GM23338 (cell line): Measurements from ENCODE around the gene ZNF429. TPM values are rescaled to one million over a fixed set of nuclear protein-coding genes. Genes with fewer than 3 reads are reported as not detected.

Source experiments
- ATAC-seq: fragments of 200-7000 bp; cut with Tn5 transposase; 3 replicates; pipeline ENCODE4 v1.9.1; 2020
- DNase-seq: peaks from one replicate; pipeline ENCODE4 v3.0.0-alpha.2; 2015; ENCODE audit warnings: low spot score
- H2AFZ ChIP-seq: fragments of 200-600 bp; sonication (generic); 2 replicates; pipeline ENCODE4 v1.8.0; 2016; ENCODE audit warnings: antibody characterized with exemption, mild to moderate bottlenecking, moderate library complexity
- H3F3A ChIP-seq: fragments of 200-600 bp; sonication (generic); replicated peaks from 2 replicates; pipeline ENCODE4 v1.8.0; 2017; ENCODE audit warnings: antibody characterized with exemption, mixed run types, low read depth
- H3K27ac ChIP-seq: fragments of 200-600 bp; sonication (generic); 2 replicates; pipeline ENCODE4 v1.6.1; 2016; ENCODE audit warnings: low read depth
- H3K27me3 ChIP-seq: fragments of 200-600 bp; sonication (generic); 2 replicates; pipeline ENCODE4 v1.8.0; 2016; ENCODE audit warnings: mild to moderate bottlenecking, mixed run types, moderate library complexity; ENCODE audit not compliant: insufficient read depth
- H3K36me3 ChIP-seq: fragments of 200-600 bp; sonication (generic); 2 replicates; pipeline ENCODE4 v1.8.0; 2016; ENCODE audit warnings: mild to moderate bottlenecking; ENCODE audit not compliant: insufficient read depth
- H3K4me1 ChIP-seq: fragments of 200-600 bp; sonication (generic); 2 replicates; pipeline ENCODE4 v1.8.0; 2016; ENCODE audit warnings: mild to moderate bottlenecking, moderate library complexity; ENCODE audit not compliant: insufficient read depth
- H3K4me2 ChIP-seq: fragments of 200-600 bp; sonication (generic); 2 replicates; pipeline ENCODE4 v1.7.1; 2017; ENCODE audit warnings: mixed run types
- H3K4me3 ChIP-seq: fragments of 200-600 bp; sonication (generic); 2 replicates; pipeline ENCODE4 v1.6.1; 2016; ENCODE audit warnings: mixed run types
- H3K79me2 ChIP-seq: fragments of 200-600 bp; sonication (generic); replicated peaks from 2 replicates; pipeline ENCODE4 v1.8.0; 2017; ENCODE audit warnings: mild to moderate bottlenecking; ENCODE audit not compliant: insufficient read depth
- H3K9me2 ChIP-seq: fragments of 200-600 bp; sonication (generic); 2 replicates; pipeline ENCODE4 v1.8.0; 2017; ENCODE audit not compliant: insufficient read depth
- H4K20me1 ChIP-seq: fragments of 200-600 bp; sonication (generic); replicated peaks from 2 replicates; pipeline ENCODE4 v1.8.0; 2017; ENCODE audit warnings: mild to moderate bottlenecking; ENCODE audit not compliant: insufficient read depth
- H3K27ac Mint-ChIP-seq: 2 replicates; pipeline ENCODE4 v1.8.0; 2020; ENCODE audit warnings: inconsistent platforms, mild to moderate bottlenecking, moderate library complexity, mixed read lengths
- H3K27me3 Mint-ChIP-seq: 3 replicates; pipeline ENCODE4 v1.8.0; 2022; ENCODE audit warnings: low read depth, mild to moderate bottlenecking, moderate library complexity, mixed read lengths, inconsistent platforms; ENCODE audit not compliant: insufficient read depth, poor library complexity
- H3K36me3 Mint-ChIP-seq: 3 replicates; pipeline ENCODE4 v1.8.0; 2021; ENCODE audit warnings: low read depth, mild to moderate bottlenecking, inconsistent platforms, moderate library complexity, mixed read lengths
- H3K4me1 Mint-ChIP-seq: 3 replicates; pipeline ENCODE4 v1.8.0; 2020; ENCODE audit warnings: mild to moderate bottlenecking, inconsistent platforms, mixed read lengths
- H3K4me3 Mint-ChIP-seq: 3 replicates; pipeline ENCODE4 v1.8.0; 2021; ENCODE audit warnings: moderate library complexity, mild to moderate bottlenecking, inconsistent platforms, mixed read lengths
- H3K9me3 Mint-ChIP-seq: 3 replicates; pipeline ENCODE4 v1.8.0; 2020; ENCODE audit warnings: moderate library complexity, mild to moderate bottlenecking, inconsistent platforms, mixed read lengths
- CREB1 ChIP-seq: fragments of 250-450 bp; sonication (Bioruptor Pico); IDR thresholded peaks from 2 replicates; pipeline ENCODE4 v1.5.0; 2020; ENCODE audit warnings: low read depth, mild to moderate bottlenecking, moderate library complexity
- EZH2 ChIP-seq: fragments of 200-600 bp; sonication (generic); IDR thresholded peaks from one replicate; pipeline ENCODE4 v1.8.0; 2017; ENCODE audit warnings: antibody characterized with exemption, mild to moderate bottlenecking, low read depth; ENCODE audit not compliant: unreplicated experiment
- EZH2phosphoT487 ChIP-seq: fragments of 200-600 bp; sonication (generic); IDR thresholded peaks from one replicate; pipeline ENCODE4 v1.8.1; 2018; ENCODE audit warnings: antibody characterized with exemption; ENCODE audit not compliant: unreplicated experiment
- JUNB ChIP-seq: IDR thresholded peaks from one replicate; pipeline ENCODE4 v1.6.1; 2016; ENCODE audit warnings: antibody characterized with exemption; ENCODE audit not compliant: unreplicated experiment
- NANOG ChIP-seq: IDR thresholded peaks from 2 replicates; pipeline ENCODE4 v1.6.1; 2016; ENCODE audit warnings: antibody characterized with exemption, borderline replicate concordance
- POLR2AphosphoS5 ChIP-seq: IDR thresholded peaks from 2 replicates; pipeline ENCODE4 v1.6.1; 2016; ENCODE audit warnings: antibody characterized with exemption, low read depth
- ZNF331 ChIP-seq: fragments of 250-450 bp; sonication (Bioruptor Pico); IDR thresholded peaks from 2 replicates; pipeline ENCODE4 v1.5.0; 2020; ENCODE audit warnings: low read depth, mild to moderate bottlenecking, moderate library complexity
- polyA plus RNA-seq: library from polyadenylated mRNA; unstranded; fragments of >200 nt; fragmentation: Nextera tagmentation; extraction: Ambion mirVana; gene quantifications from 2 replicates; pipeline ENCODE4 v1.2.1, GENCODE V29; 2016
- total RNA-seq: library from RNA; depleted of rRNA; stranded (reverse); fragments of >200 nt; shearing (Covaris generic); gene quantifications from 2 replicates; pipeline ENCODE4 v1.2.3, GENCODE V29; 2014
- TF ChIP-seq, protein P1 (sequence below): IDR thresholded peaks from 2 replicates; pipeline ENCODE4 v1.6.1; 2016; ENCODE audit warnings: antibody characterized with exemption
- TF ChIP-seq, protein P2 (sequence below), 2 experiments: fragments of 200-600 bp in 1 of 2; sonication (generic) in 1 of 2; conservative IDR thresholded peaks; 2 replicates each; pipeline versions ENCODE4 v1.5.1 to v1.6.1; 2016 to 2017; ENCODE audit warnings: antibody characterized with exemption in 2 of 2, low read depth in 2 of 2, mild to moderate bottlenecking in 2 of 2, moderate library complexity in 1 of 2

The ZNF429 gene
- total and polyA plus RNA-seq, 2 experiments from 2014 or later = 13.4 to 18.9 TPM

DNA sequence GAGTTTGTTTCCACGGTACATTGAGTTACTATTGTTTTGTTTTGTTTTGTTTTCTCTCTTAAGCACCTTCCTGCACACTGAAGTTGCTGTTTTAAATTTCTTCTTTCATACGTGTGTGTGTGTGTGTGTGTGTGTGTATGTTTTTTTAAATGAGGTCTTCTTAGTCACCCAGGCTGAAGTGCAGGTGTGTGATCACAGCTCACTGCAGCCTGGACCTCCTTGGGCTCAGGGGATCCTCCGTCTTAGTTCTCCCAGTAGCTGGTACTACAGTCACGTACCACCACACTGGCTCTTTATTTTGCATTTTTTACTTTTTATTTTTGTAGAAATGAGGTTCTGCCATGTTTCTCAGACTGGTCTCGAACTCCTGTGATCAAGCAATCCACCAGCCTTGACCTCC is 20.8 kb upstream of the ZNF429 start:
- H3K36me3 ChIP-seq = no peaks in the 10 kb centered on the region
- Mint-ChIP-seq H3K4me3 (no peak overlapping the region), H3K27me3 (no peaks in the 10 kb centered on the region), H3K4me1 (no peaks in the 10 kb centered on the region), H3K27ac (no peak overlapping the region), H3K36me3 (peaks cover 46% of the 10 kb centered on the region), H3K9me3 (peaks cover 62% of the 10 kb centered on the region)
- H3K4me1 ChIP-seq = no peaks in the 10 kb centered on the region
- peaks cover 15% of the 10 kb centered on the region; the same call in 1 of the 2 replicates for H3K79me2 ChIP-seq
- no peaks in the 10 kb centered on the region; the same call in 1 of the 2 replicates for H4K20me1 ChIP-seq
- no peak overlapping the region for H3K4me3 ChIP-seq
- peaks cover 7% of the 10 kb centered on the region for H3K27me3 ChIP-seq
- H3K27ac ChIP-seq = no peak overlapping the region
- DNase-seq = no peak
- no peak for ATAC-seq
- H2AFZ ChIP-seq = no peak overlapping the region
- no peaks in the 10 kb centered on the region for H3F3A ChIP-seq
- 0 out of 2 replicates have a peak, but pooled peaks cover 3% of the 10 kb centered on the region for H3K9me2 ChIP-seq
- TF ChIP-seq CREB1 (CRISPR knock-in tag) = no peak
- TF ChIP-seq EZH2 = no peak
- no peak overlapping the region for H3K4me2 ChIP-seq

DNA sequence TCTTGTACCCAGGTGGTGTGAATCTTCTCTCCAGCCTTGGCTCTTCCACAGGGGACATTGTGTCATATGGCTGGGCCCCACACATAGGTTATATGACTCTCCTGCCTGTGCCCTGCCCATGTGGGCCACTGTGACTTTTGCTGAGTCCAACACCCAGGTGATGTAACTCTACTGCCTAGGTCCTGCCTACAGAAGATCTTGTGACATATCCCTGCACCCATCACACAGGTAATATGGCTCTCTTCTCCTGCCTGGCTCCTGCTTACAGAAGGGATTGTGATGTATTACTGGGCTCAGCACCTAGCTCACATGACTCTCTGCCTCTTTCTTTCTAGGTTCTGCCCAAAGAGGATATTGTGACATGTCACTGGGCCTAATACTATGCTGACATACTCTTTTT is 19.5 kb upstream of the ZNF429 start:
- no peak for ATAC-seq
- 0 out of 2 replicates have a peak, but pooled peaks cover 3% of the 10 kb centered on the region for H3K9me2 ChIP-seq
- TF ChIP-seq JUNB (no peak), POLR2AphosphoS5 (no peak), CREB1 (CRISPR knock-in tag) (no peak), EZH2 (no peak), EZH2phosphoT487 (no peak), ZNF331 (CRISPR knock-in tag) (no peak), NANOG (no peak)
- TF ChIP-seq, protein P1, sequence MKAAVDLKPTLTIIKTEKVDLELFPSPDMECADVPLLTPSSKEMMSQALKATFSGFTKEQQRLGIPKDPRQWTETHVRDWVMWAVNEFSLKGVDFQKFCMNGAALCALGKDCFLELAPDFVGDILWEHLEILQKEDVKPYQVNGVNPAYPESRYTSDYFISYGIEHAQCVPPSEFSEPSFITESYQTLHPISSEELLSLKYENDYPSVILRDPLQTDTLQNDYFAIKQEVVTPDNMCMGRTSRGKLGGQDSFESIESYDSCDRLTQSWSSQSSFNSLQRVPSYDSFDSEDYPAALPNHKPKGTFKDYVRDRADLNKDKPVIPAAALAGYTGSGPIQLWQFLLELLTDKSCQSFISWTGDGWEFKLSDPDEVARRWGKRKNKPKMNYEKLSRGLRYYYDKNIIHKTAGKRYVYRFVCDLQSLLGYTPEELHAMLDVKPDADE = no peak
- TF ChIP-seq, protein P2, sequence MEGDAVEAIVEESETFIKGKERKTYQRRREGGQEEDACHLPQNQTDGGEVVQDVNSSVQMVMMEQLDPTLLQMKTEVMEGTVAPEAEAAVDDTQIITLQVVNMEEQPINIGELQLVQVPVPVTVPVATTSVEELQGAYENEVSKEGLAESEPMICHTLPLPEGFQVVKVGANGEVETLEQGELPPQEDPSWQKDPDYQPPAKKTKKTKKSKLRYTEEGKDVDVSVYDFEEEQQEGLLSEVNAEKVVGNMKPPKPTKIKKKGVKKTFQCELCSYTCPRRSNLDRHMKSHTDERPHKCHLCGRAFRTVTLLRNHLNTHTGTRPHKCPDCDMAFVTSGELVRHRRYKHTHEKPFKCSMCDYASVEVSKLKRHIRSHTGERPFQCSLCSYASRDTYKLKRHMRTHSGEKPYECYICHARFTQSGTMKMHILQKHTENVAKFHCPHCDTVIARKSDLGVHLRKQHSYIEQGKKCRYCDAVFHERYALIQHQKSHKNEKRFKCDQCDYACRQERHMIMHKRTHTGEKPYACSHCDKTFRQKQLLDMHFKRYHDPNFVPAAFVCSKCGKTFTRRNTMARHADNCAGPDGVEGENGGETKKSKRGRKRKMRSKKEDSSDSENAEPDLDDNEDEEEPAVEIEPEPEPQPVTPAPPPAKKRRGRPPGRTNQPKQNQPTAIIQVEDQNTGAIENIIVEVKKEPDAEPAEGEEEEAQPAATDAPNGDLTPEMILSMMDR (conservative IDR thresholded peaks at IDR 0.05; ENCODE audit: low read depth in 2 of 2) = no peak
- Mint-ChIP-seq H3K4me1 (no peaks in the 10 kb centered on the region), H3K36me3 (peaks cover 59% of the 10 kb centered on the region), H3K9me3 (peaks cover 73% of the 10 kb centered on the region), H3K27me3 (no peaks in the 10 kb centered on the region), H3K4me3 (no peak overlapping the region), H3K27ac (no peak overlapping the region)
- peaks cover 11% of the 10 kb centered on the region; the same call in 1 of the 2 replicates for H3K79me2 ChIP-seq
- no peaks in the 10 kb centered on the region for H3K4me1 ChIP-seq
- no peaks in the 10 kb centered on the region for H3K36me3 ChIP-seq
- no peak overlapping the region for H3K27ac ChIP-seq
- no peaks in the 10 kb centered on the region for H3F3A ChIP-seq
- H4K20me1 ChIP-seq = no peaks in the 10 kb centered on the region; the same call in 1 of the 2 replicates
- H2AFZ ChIP-seq = no peak overlapping the region
- peaks cover 7% of the 10 kb centered on the region for H3K27me3 ChIP-seq
- H3K4me3 ChIP-seq = no peak overlapping the region
- no peak for DNase-seq
- no peak overlapping the region for H3K4me2 ChIP-seq
